DMS 273 (cell line): ENCODE data around the gene ABHD17A.

Source experiments
- DNase-seq: peaks from one replicate; lab custom pipeline; 2025; ENCODE audit not compliant: unreplicated experiment; lab: John Stamatoyannopoulos, UW

ABHD17A gene

GRCh38 chr19:1839658-1840540, 45.4 kb downstream of the ABHD17A start:
- no peak for DNase-seq

DNA sequence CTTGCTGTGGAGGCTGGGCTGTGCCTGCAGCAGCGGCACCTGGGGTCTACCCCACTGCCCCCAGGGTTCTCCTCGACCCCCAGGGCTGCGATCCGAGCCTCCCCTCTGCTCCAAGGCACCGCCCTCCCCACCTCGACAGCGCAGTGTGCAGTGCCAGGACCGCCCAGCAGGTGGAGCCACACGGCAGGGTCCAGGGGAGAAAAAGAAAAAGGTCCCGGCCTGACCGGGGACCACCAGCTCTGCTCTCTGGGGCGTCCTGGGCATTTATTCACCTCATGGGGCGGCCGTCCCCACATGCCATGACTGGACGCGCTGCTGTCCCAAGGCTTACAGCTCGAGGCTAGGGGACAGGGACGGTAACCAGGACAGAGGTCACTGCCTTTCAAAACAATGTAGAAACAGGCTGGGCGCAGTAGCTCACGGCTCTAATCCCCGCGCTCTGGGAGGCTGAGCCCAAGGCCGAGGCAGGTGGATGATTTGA, 47.6 kb downstream of the ABHD17A start:
- DNase-seq, result peak; percentile 75

- no peak for DNase-seq
Observed at GRCh38 chr19:1837222-1837565, 48.1 kb downstream of the ABHD17A start.

GRCh38 chr19:1836458-1837221, 48.7 kb downstream of the ABHD17A start:
- no peak for DNase-seq

DNA sequence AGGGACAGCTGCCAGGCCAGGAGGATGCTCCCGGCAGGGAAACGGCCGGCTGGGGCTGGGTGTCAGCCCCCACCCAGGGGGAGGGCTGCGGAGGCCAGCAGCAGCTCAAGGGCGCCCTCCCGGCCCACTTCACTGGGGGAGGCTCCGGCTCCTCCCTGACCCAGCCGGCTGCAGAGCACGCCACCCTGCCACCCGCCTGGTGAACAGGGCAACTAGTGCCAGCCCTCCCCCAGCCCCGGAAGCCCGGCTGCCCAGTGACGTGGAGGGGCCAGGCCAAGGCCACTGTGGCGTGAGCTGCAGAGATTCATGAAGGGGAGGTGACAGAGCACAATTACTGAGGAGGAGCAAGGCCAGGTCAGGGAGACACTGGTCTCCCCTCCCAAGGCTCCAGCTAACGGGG, 51.8 kb downstream of the ABHD17A start:
- no peak for DNase-seq

DNA sequence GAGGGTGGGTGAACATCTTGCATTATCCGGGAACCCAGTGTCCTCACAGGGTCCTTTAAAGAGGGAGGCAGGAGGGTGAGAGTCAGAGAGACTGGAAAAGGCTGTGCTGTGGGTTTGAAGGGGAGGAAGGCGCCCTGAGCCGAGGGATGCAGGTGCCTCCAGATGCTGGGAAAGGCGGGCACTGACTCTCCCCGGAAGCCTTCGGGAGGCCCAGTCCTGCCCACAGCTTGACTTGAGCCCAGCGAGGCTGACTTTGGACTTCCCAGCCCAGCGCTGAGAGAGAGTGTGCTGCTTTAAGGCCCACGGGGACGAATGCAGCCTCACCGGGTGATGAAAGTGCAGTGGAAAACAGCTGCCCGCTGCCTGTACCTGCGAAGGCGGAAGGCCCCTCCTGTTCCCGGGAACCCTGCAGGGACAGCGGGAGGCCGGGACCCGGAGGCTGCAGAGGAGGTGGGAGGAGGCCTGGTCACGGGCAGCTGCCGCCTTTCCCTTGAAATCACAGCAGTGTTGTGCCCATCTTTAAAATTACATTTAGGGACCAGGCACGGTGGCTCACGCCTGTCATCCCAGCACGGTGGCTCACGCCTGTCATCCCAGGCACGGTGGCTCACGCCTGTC, 53.1 kb downstream of the ABHD17A start:
- DNase-seq, result no peak

- DNase-seq, result no peak
Observed at GRCh38 chr19:1830978-1831377, 54.3 kb downstream of the ABHD17A start.

- no peak for DNase-seq
Observed at GRCh38 chr19:1830568-1830967, 54.7 kb downstream of the ABHD17A start.

DNA sequence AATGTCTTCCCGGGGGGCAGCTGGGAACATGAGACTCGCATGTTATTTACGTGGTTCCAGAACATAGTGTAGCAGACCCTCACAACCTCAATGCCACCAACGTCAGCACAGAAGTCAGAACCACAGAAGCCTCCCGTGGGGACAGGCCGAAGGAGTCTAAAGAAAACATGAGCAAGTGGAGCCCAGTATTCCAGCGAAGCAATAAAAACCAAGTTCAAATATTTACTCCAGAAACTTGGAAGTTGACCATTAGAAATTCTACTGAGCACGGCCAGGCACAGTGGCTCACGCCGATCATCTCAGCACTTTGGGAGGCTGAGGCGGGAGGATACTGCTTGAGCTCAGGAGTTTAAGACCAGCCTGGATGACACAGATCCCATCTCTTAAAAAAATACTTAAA, 55.3 kb downstream of the ABHD17A start:
- DNase-seq, result no peak

- no peak for DNase-seq
Observed at GRCh38 chr19:1828279-1829238, 56.7 kb downstream of the ABHD17A start.

DNA sequence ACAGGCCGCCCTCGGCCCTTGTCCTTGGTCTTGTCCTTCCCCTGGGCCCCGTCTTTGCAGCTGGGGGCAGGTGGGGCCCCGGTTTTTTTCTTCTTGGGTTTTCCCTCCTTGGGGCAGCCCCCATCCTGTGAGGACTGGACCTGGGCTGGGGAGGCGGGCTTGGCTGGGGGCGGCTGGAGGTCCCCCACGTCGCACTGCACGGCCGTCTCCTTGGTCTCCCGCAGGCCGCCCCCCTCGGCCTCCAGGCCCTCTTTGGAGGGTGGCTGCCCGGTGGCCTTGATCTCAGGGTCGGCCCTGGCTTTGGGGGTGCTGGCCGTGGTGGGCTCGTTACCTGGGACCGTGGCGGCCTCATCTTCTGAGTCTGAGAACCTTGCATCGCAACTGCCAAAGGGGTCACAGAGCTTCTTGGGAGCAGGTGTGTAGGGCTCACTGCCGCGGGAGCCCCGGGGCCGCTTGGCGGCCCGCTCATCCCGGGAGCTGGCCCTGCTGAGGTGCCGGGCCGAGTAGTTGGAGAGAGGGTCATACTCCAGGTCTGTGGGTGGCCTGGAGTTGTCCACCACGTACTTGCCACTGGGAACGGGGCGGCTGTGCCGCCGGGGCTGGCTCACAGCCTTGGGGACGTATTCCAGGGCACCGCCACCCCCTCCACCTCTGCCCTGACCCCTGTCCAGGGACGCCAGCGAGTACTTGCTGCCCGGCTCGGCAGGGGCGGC, 57.6 kb downstream of the ABHD17A start:
- DNase-seq, result no peak
